Upper lobe of right lung (tissue), 1 donor: ENCODE data around the gene GALNTL6. TPM values are rescaled to one million over a fixed set of nuclear protein-coding genes. Genes with fewer than 3 reads are reported as not detected.

Source experiments
- ATAC-seq: fragments of 200-7000 bp; cut with Tn5 transposase; one replicate; pipeline ENCODE4 v1.9.1; 2020; ENCODE audit warnings: mild to moderate bottlenecking, moderate library complexity
- DNase-seq: peaks from one replicate; pipeline ENCODE4 v3.0.0-alpha.2; 2020
- H3K27ac ChIP-seq: fragments of 200-600 bp; one replicate; pipeline ENCODE4 v1.8.0; 2022
- H3K27me3 ChIP-seq: fragments of 200-600 bp; one replicate; pipeline ENCODE4 v1.8.0; 2022; ENCODE audit warnings: mild to moderate bottlenecking
- H3K36me3 ChIP-seq: fragments of 200-600 bp; one replicate; pipeline ENCODE4 v1.8.0; 2022
- H3K4me1 ChIP-seq: fragments of 200-600 bp; one replicate; pipeline ENCODE4 v1.8.0; 2022
- H3K4me3 ChIP-seq: fragments of 200-600 bp; one replicate; pipeline ENCODE4 v1.8.0; 2022; ENCODE audit warnings: mild to moderate bottlenecking
- H3K9me3 ChIP-seq: fragments of 200-600 bp; one replicate; pipeline ENCODE4 v1.8.0; 2022
- CTCF ChIP-seq: fragments of 200-600 bp; IDR thresholded peaks from one replicate; pipeline ENCODE4 v1.8.0; 2022; ENCODE audit warnings: antibody characterized with exemption
- intact Hi-C: fragments of 100-400 bp; cut with DNase I; formaldehyde crosslinking; loops from one replicate; pipeline ENCODE4 v1.11.0; 2022
- total RNA-seq: library from RNA; stranded (reverse); fragmentation: NEBNext Ultra II Directional; extraction: Animal tissue kit (Norgen Biotek cat#: 25700); gene quantifications from one replicate; pipeline ENCODE4 v1.2.1, GENCODE V29; 2021
- donor health status: DM: no; HTN: yes; CAD: no; lungs with severe emphysema.

Gene GALNTL6
- total RNA-seq, 1 donor from 2014 or later, result 0.20 TPM

GRCh38 chr4:172750910-172751309 lies 937.7 kb downstream of the GALNTL6 start:
- no peaks in the 10 kb centered on the region for H3K36me3 ChIP-seq
- no peaks in the 10 kb centered on the region for H3K27me3 ChIP-seq
- DNase-seq, result no peak
- no peaks in the 10 kb centered on the region for H3K9me3 ChIP-seq
- intact Hi-C loops, result no loop called here
- no peak overlapping the region for H3K4me3 ChIP-seq
- no peak overlapping the region for H3K27ac ChIP-seq
- H3K4me1 ChIP-seq, result no peaks in the 10 kb centered on the region
- no peak for ATAC-seq
- no peak for TF ChIP-seq CTCF

- H3K4me3 ChIP-seq, result no peak overlapping the region
- no peaks in the 10 kb centered on the region for H3K4me1 ChIP-seq
- intact Hi-C loops, result no loop called here
- ATAC-seq (no peak), DNase-seq (no peak)
- H3K27ac ChIP-seq, result no peak overlapping the region
- H3K27me3 ChIP-seq, result no peaks in the 10 kb centered on the region
- no peaks in the 10 kb centered on the region for H3K36me3 ChIP-seq
- no peak for TF ChIP-seq CTCF
- no peaks in the 10 kb centered on the region for H3K9me3 ChIP-seq
These were observed 938.3 kb downstream of the GALNTL6 start for GRCh38 chr4:172751550-172751949.

- Histone ChIP-seq H3K27me3 (no peaks in the 10 kb centered on the region), H3K4me3 (no peak overlapping the region), H3K9me3 (no peaks in the 10 kb centered on the region), H3K36me3 (no peaks in the 10 kb centered on the region), H3K4me1 (no peaks in the 10 kb centered on the region), H3K27ac (no peak overlapping the region)
- TF ChIP-seq CTCF, result no peak
- peak; percentile 66 for ATAC-seq
- intact Hi-C loops, result no loop called here
- DNase-seq, result no peak
These were observed 945.6 kb downstream of the GALNTL6 start for GRCh38 chr4:172758586-172759340.

GRCh38 chr4:172760512-172760911 lies 947.3 kb downstream of the GALNTL6 start:
- Histone ChIP-seq H3K9me3 (no peaks in the 10 kb centered on the region), H3K27ac (no peak overlapping the region), H3K36me3 (no peaks in the 10 kb centered on the region), H3K4me3 (no peak overlapping the region), H3K27me3 (no peaks in the 10 kb centered on the region), H3K4me1 (no peaks in the 10 kb centered on the region)
- intact Hi-C loops, result no loop called here
- no peak for ATAC-seq
- no peak for TF ChIP-seq CTCF
- DNase-seq, result no peak

- Histone ChIP-seq H3K36me3 (no peaks in the 10 kb centered on the region), H3K27ac (no peak overlapping the region), H3K9me3 (no peaks in the 10 kb centered on the region), H3K27me3 (no peaks in the 10 kb centered on the region), H3K4me3 (no peak overlapping the region), H3K4me1 (no peaks in the 10 kb centered on the region)
- ATAC-seq (no peak), DNase-seq (no peak)
- TF ChIP-seq CTCF, result no peak
- intact Hi-C loops, result no loop called here
These were observed 949.7 kb downstream of the GALNTL6 start for GRCh38 chr4:172762895-172763294.

- no peaks in the 10 kb centered on the region for H3K27me3 ChIP-seq
- ATAC-seq (no peak), DNase-seq (no peak)
- no peak for TF ChIP-seq CTCF
- H3K4me1 ChIP-seq, result no peaks in the 10 kb centered on the region
- no peak overlapping the region for H3K27ac ChIP-seq
- intact Hi-C loops, result no loop called here
- H3K36me3 ChIP-seq, result no peaks in the 10 kb centered on the region
- H3K4me3 ChIP-seq, result no peak overlapping the region
- no peaks in the 10 kb centered on the region for H3K9me3 ChIP-seq
These were observed 957.6 kb downstream of the GALNTL6 start for GRCh38 chr4:172770787-172771186.
